ENCODE data around the gene MTCL1.

GRCh38 chr18:8842506-8842905, 137.2 kb downstream of the MTCL1 start:
- TF ChIP-seq KAT2A (conservative IDR thresholded peaks at IDR 0.05; ENCODE audit: control insufficient read depth, low read depth, low read length) (no peak), REST (IDR thresholded peaks at IDR 0.05; ENCODE audit: low read depth, low read length) (no peak), ETV6 (conservative IDR thresholded peaks at IDR 0.05 in 1 of 2, IDR thresholded peaks at IDR 0.05 in 1 of 2; ENCODE audit: borderline replicate concordance in 1 of 2, low read depth in 1 of 2) (no peak), STAT1 (conservative IDR thresholded peaks at IDR 0.05) (no peak)

Measured in GM12878 (cell line).